HCT116 (cell line): ENCODE results near the gene NXPE4.

ENCODE experiments used
- CEBPB ChIP-seq: IDR thresholded peaks from 2 replicates; pipeline ENCODE4 v1.6.1; 2012; ENCODE audit warnings: low read depth
- EZH2 ChIP-seq: fragments of 200-600 bp; sonication (generic); IDR thresholded peaks from 2 replicates; pipeline ENCODE4 v1.6.1; 2017; ENCODE audit warnings: antibody characterized with exemption, mixed run types
- EZH2phosphoT487 ChIP-seq: fragments of 200-600 bp; IDR thresholded peaks from 2 replicates; pipeline ENCODE4 v1.6.1; 2018; ENCODE audit warnings: antibody characterized with exemption, borderline replicate concordance
- POLR2A ChIP-seq: IDR thresholded peaks from 2 replicates; pipeline ENCODE4 v1.7.0; 2011; ENCODE audit warnings: borderline replicate concordance; ENCODE audit not compliant: insufficient read depth, insufficient read length; ENCODE audit errors: extremely low read depth
- POLR2AphosphoS5 ChIP-seq: IDR thresholded peaks from 2 replicates; pipeline ENCODE4 v1.6.1; 2011; ENCODE audit warnings: mild to moderate bottlenecking, low read depth, low read length, moderate library complexity
- RAD21 ChIP-seq: IDR thresholded peaks from 2 replicates; pipeline ENCODE4 v1.6.1; 2012; ENCODE audit warnings: low read depth, mild to moderate bottlenecking
- SIN3A ChIP-seq: IDR thresholded peaks from 2 replicates; pipeline ENCODE4 v1.6.1; 2012; ENCODE audit warnings: low read depth
- SP1 ChIP-seq: IDR thresholded peaks from 2 replicates; pipeline ENCODE4 v1.6.1; 2012; ENCODE audit warnings: low read depth
- ZNF274 ChIP-seq: fragments of 200-500 bp; sonication (Bioruptor generic); IDR thresholded peaks from 2 replicates; pipeline ENCODE4 v1.6.1; 2014; ENCODE audit warnings: mild to moderate bottlenecking, low read depth, low read length, inconsistent platforms
- TF ChIP-seq, protein P1 (sequence below), 3 experiments: fragments of 200-600 bp in 1 of 3; sonication (generic) in 1 of 3; IDR thresholded peaks in 2 of 3; conservative IDR thresholded peaks in 1 of 3; 2 replicates each; pipeline ENCODE4 v1.5.1; 2012 to 2017; ENCODE audit warnings: low read depth in 2 of 3, low read length in 2 of 3, antibody characterized with exemption in 1 of 3, borderline replicate concordance in 1 of 3, control low read depth in 1 of 3, mild to moderate bottlenecking in 1 of 3, mixed read lengths in 1 of 3, mixed run types in 1 of 3, moderate library complexity in 1 of 3; ENCODE audit not compliant: insufficient read depth in 1 of 3
- TF ChIP-seq, protein P2 (sequence below): IDR thresholded peaks from 2 replicates; pipeline ENCODE4 v1.6.1; 2012

DNA sequence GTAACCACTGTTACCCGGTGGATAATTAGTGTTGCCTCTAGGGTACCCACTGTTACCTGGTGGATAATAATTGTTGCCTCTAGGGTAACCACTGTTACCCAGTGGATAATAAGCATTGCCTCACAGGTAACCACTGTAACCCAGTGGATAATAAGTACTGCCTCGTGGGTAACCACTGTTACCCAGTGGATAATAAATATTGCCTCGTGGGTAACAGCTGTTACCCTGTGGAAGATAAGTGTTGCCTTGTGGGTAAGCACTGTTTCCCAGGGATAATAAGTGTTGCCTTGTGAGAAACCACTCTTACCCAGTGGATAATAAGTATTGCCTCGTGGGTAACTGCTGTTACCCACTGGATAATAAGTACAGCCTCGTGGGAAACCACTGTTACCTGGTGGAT, 9.3 kb upstream of the NXPE4 start:
- TF ChIP-seq POLR2A (no peak), SIN3A (no peak), EZH2 (no peak), SP1 (no peak), POLR2AphosphoS5 (no peak), EZH2phosphoT487 (no peak), CEBPB (no peak), ZNF274 (no peak), RAD21 (no peak)
- TF ChIP-seq, protein P1, sequence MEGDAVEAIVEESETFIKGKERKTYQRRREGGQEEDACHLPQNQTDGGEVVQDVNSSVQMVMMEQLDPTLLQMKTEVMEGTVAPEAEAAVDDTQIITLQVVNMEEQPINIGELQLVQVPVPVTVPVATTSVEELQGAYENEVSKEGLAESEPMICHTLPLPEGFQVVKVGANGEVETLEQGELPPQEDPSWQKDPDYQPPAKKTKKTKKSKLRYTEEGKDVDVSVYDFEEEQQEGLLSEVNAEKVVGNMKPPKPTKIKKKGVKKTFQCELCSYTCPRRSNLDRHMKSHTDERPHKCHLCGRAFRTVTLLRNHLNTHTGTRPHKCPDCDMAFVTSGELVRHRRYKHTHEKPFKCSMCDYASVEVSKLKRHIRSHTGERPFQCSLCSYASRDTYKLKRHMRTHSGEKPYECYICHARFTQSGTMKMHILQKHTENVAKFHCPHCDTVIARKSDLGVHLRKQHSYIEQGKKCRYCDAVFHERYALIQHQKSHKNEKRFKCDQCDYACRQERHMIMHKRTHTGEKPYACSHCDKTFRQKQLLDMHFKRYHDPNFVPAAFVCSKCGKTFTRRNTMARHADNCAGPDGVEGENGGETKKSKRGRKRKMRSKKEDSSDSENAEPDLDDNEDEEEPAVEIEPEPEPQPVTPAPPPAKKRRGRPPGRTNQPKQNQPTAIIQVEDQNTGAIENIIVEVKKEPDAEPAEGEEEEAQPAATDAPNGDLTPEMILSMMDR (IDR thresholded peaks at IDR 0.05 in 2 of 3, conservative IDR thresholded peaks at IDR 0.05 in 1 of 3; ENCODE audit: borderline replicate concordance in 1 of 3, insufficient read depth in 1 of 3, low read depth in 2 of 3, low read length in 2 of 3) = no peak
- TF ChIP-seq, protein P2, sequence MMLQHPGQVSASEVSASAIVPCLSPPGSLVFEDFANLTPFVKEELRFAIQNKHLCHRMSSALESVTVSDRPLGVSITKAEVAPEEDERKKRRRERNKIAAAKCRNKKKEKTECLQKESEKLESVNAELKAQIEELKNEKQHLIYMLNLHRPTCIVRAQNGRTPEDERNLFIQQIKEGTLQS = no peak
